ENCODE results near the gene SLC6A7. TPM values are rescaled to one million over a fixed set of nuclear protein-coding genes. Genes with fewer than 3 reads are reported as not detected.

Gene SLC6A7
- total RNA-seq, 1 donor from 2014 or later = not detected

GRCh38 chr5:150172145-150172544, 17.7 kb upstream of the SLC6A7 start:
- no peak for DNase-seq (ENCODE audit: extremely low read depth, low read depth, low spot score)

- DNase-seq (ENCODE audit: extremely low read depth, low read depth, low spot score) = no peak
These were observed 17.3 kb upstream of the SLC6A7 start for GRCh38 chr5:150172556-150172955.

GRCh38 chr5:150173161-150173560, 16.7 kb upstream of the SLC6A7 start:
- no peak for DNase-seq (ENCODE audit: extremely low read depth, low read depth, low spot score)

- no peak for DNase-seq (ENCODE audit: extremely low read depth, low read depth, low spot score)
These were observed 15.6 kb upstream of the SLC6A7 start for GRCh38 chr5:150174285-150174684.

GRCh38 chr5:150175076-150175475, 14.8 kb upstream of the SLC6A7 start:
- no peak for DNase-seq (ENCODE audit: extremely low read depth, low read depth, low spot score)

- DNase-seq (ENCODE audit: extremely low read depth, low read depth, low spot score) = no peak
These were observed 14.3 kb upstream of the SLC6A7 start for GRCh38 chr5:150175536-150175935.

- no peak for DNase-seq (ENCODE audit: extremely low read depth, low read depth, low spot score)
These were observed 13.0 kb upstream of the SLC6A7 start for GRCh38 chr5:150176745-150177477.

- no peak for DNase-seq (ENCODE audit: extremely low read depth, low read depth, low spot score)
These were observed 12.1 kb upstream of the SLC6A7 start for GRCh38 chr5:150177721-150178120.

GRCh38 chr5:150178262-150178661, 11.6 kb upstream of the SLC6A7 start:
- no peak for DNase-seq (ENCODE audit: extremely low read depth, low read depth, low spot score)

GRCh38 chr5:150179019-150179620, 10.7 kb upstream of the SLC6A7 start:
- no peak for DNase-seq (ENCODE audit: extremely low read depth, low read depth, low spot score)

- DNase-seq (ENCODE audit: extremely low read depth, low read depth, low spot score) = no peak
These were observed 9.4 kb upstream of the SLC6A7 start for GRCh38 chr5:150180241-150181026.

- no peak for DNase-seq (ENCODE audit: extremely low read depth, low read depth, low spot score)
These were observed 8.8 kb upstream of the SLC6A7 start for GRCh38 chr5:150181027-150181426.

GRCh38 chr5:150181766-150182545, 7.9 kb upstream of the SLC6A7 start:
- no peak for DNase-seq (ENCODE audit: extremely low read depth, low read depth, low spot score)

- no peak for DNase-seq (ENCODE audit: extremely low read depth, low read depth, low spot score)
These were observed 7.1 kb upstream of the SLC6A7 start for GRCh38 chr5:150182774-150183173.

GRCh38 chr5:150183436-150183835, 6.4 kb upstream of the SLC6A7 start:
- no peak for DNase-seq (ENCODE audit: extremely low read depth, low read depth, low spot score)

GRCh38 chr5:150184006-150184405, 5.9 kb upstream of the SLC6A7 start:
- DNase-seq (ENCODE audit: extremely low read depth, low read depth, low spot score) = no peak

GRCh38 chr5:150184990-150185912, 4.6 kb upstream of the SLC6A7 start:
- no peak for DNase-seq (ENCODE audit: extremely low read depth, low read depth, low spot score)

GRCh38 chr5:150186137-150186536, 3.7 kb upstream of the SLC6A7 start:
- no peak for DNase-seq (ENCODE audit: extremely low read depth, low read depth, low spot score)

GRCh38 chr5:150186897-150187296, 3.0 kb upstream of the SLC6A7 start:
- DNase-seq (ENCODE audit: extremely low read depth, low read depth, low spot score) = no peak
